Stomach smooth muscle (tissue), 2 donors: Measurements from ENCODE around the gene ERBB4.

Experiments
- H3K27ac ChIP-seq: one replicate; pipeline ENCODE4 v1.7.0; 2013; ENCODE audit warnings: mild to moderate bottlenecking, low read length, inconsistent platforms
- H3K27me3 ChIP-seq, 2 donors: one replicate each; pipeline ENCODE4 v1.7.0; 2013; ENCODE audit warnings: low read length in 2 of 2; ENCODE audit not compliant: insufficient read depth in 2 of 2, control insufficient read depth in 1 of 2
- H3K36me3 ChIP-seq, 2 donors: one replicate each; pipeline ENCODE4 v1.7.0; 2013; ENCODE audit warnings: low read length in 2 of 2; ENCODE audit not compliant: control insufficient read depth in 2 of 2, insufficient read depth in 2 of 2
- H3K4me1 ChIP-seq: one replicate; pipeline ENCODE4 v1.7.0; 2013; ENCODE audit warnings: low read length; ENCODE audit not compliant: control insufficient read depth, insufficient read depth
- H3K4me3 ChIP-seq, 2 donors: one replicate each; pipeline ENCODE4 v1.7.0; 2013; ENCODE audit warnings: low read length in 2 of 2
- H3K9ac ChIP-seq, 2 donors: one replicate each; pipeline ENCODE4 v1.7.0; 2013; ENCODE audit warnings: low read length in 2 of 2, mild to moderate bottlenecking in 1 of 2
- H3K9me3 ChIP-seq, 2 donors: one replicate each; pipeline ENCODE4 v1.7.0; 2013; ENCODE audit warnings: low read length in 2 of 2; ENCODE audit not compliant: control insufficient read depth in 2 of 2
- donor health status: healthy.
- donor health status: Pancreatic carcinoma.

Gene ERBB4

GRCh38 chr2:211985393-211985792 is 553.2 kb downstream of the ERBB4 start:
- Histone ChIP-seq H3K4me1 (no peaks in the 10 kb centered on the region), H3K27me3 (no peaks in the 10 kb centered on the region), H3K4me3 (no peak overlapping the region), H3K27ac (no peak overlapping the region), H3K9ac (no peak overlapping the region), H3K36me3 (no peaks in the 10 kb centered on the region), H3K9me3 (no peaks in the 10 kb centered on the region)

DNA sequence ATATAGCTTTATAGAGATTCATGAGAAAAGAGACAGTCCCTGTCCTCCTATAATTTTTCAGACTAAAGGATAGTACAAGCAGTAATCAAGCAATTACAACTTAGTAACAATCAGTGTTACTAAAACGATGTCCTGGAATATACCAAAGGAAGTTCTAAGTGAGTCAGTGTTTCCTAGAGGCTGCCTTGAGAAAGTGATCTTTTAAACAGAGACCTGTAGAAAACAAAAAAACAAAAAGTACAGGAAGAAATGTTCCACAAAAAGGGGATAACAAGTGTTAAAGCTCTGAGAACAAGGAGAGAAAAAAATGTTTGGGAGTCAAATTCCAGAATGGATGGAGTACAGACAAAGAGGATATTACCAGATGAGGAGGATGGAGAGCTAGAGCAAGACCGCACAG is 556.4 kb downstream of the ERBB4 start:
- Histone ChIP-seq H3K9ac (no peak overlapping the region), H3K27me3 (no peaks in the 10 kb centered on the region), H3K27ac (no peak overlapping the region), H3K4me1 (no peaks in the 10 kb centered on the region), H3K36me3 (no peaks in the 10 kb centered on the region), H3K9me3 (no peaks in the 10 kb centered on the region), H3K4me3 (no peak overlapping the region)

DNA sequence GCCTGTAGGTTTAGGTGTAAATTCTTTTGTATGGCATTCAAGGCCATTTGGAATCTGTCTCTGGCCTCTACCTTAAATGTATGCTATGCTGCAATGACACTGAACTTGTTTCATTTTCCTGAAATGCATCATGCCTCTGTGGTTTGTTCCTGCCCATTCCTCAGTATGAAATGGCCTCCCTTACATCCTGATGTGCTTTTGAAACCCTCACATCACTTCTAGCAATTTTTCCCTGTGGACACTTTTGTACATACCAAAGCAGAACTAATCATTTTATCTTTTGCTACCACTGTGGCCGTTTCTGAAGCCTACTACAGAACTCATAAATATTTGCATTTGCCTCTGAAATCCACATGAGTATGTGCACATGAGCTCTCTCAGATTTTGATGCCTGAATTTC is 557.2 kb downstream of the ERBB4 start:
- Histone ChIP-seq H3K4me1 (no peaks in the 10 kb centered on the region), H3K4me3 (no peak overlapping the region), H3K9me3 (no peaks in the 10 kb centered on the region), H3K36me3 (no peaks in the 10 kb centered on the region), H3K9ac (no peak overlapping the region), H3K27me3 (no peaks in the 10 kb centered on the region), H3K27ac (no peak overlapping the region)

DNA sequence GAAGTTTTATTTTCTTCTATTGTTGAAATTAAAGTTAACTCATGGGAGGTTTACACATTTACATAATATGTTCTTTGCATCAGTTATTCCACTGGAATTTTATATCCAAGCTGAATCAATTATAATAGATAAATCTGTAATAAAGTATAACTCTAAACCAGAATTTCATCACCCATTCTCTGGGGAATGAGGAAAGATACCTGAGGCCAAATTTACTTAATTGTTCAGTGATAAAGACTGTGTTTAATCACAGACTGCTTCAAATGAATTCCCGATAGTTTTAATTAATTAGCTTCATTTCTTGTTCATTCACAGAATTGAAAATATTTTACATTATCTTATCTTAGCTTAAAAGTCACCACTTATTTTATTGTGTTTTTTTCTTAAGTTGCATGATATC is 562.5 kb downstream of the ERBB4 start:
- Histone ChIP-seq H3K4me3 (no peak overlapping the region), H3K36me3 (no peaks in the 10 kb centered on the region), H3K27ac (no peak overlapping the region), H3K27me3 (no peaks in the 10 kb centered on the region), H3K9me3 (no peaks in the 10 kb centered on the region), H3K9ac (no peak overlapping the region), H3K4me1 (no peaks in the 10 kb centered on the region)

GRCh38 chr2:211967234-211967633 is 571.4 kb downstream of the ERBB4 start:
- Histone ChIP-seq H3K4me3 (no peak overlapping the region), H3K27me3 (no peaks in the 10 kb centered on the region), H3K9ac (no peak overlapping the region), H3K9me3 (peaks cover 0 to 3% of the 10 kb centered on the region in 2 donors), H3K4me1 (no peaks in the 10 kb centered on the region), H3K27ac (no peak overlapping the region), H3K36me3 (no peaks in the 10 kb centered on the region)

- no peak overlapping the region for H3K27ac ChIP-seq
- no peaks in the 10 kb centered on the region for H3K27me3 ChIP-seq
- H3K36me3 ChIP-seq = no peaks in the 10 kb centered on the region
- no peaks in the 10 kb centered on the region for H3K4me1 ChIP-seq
- H3K9ac ChIP-seq = no peak overlapping the region
- H3K9me3 ChIP-seq = no peaks in the 10 kb centered on the region
- no peak overlapping the region for H3K4me3 ChIP-seq
These were observed 574.6 kb downstream of the ERBB4 start for GRCh38 chr2:211963969-211964368.

DNA sequence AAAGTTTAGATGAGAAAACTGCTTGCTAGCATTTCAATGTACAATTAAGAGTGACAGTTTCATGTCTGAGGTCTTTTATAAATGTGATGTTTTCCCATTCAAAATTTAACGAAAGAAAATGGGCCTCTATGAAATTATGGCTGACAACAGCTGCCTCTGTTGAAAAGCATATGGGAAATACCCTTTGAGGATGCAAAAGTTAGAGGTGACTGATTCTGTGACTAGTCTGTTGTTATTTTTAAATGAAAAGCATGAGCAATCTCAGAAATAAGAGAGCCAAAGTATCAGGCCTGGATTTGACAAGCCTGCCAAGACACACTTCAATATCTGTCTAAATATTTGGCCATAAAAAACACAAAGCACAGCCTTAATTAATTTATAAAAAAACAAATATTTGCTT is 580.8 kb downstream of the ERBB4 start:
- H3K4me3 ChIP-seq = no peak overlapping the region
- no peaks in the 10 kb centered on the region for H3K4me1 ChIP-seq
- H3K27ac ChIP-seq = no peak overlapping the region
- no peaks in the 10 kb centered on the region for H3K27me3 ChIP-seq
- H3K9ac ChIP-seq = no peak overlapping the region
- H3K36me3 ChIP-seq = no peaks in the 10 kb centered on the region
- H3K9me3 ChIP-seq = no peaks in the 10 kb centered on the region

- H3K36me3 ChIP-seq = no peaks in the 10 kb centered on the region
- no peaks in the 10 kb centered on the region for H3K4me1 ChIP-seq
- H3K4me3 ChIP-seq = no peak overlapping the region
- H3K9me3 ChIP-seq = no peaks in the 10 kb centered on the region
- no peaks in the 10 kb centered on the region for H3K27me3 ChIP-seq
- no peak overlapping the region for H3K9ac ChIP-seq
- no peak overlapping the region for H3K27ac ChIP-seq
These were observed 583.0 kb downstream of the ERBB4 start for GRCh38 chr2:211955648-211956047.

DNA sequence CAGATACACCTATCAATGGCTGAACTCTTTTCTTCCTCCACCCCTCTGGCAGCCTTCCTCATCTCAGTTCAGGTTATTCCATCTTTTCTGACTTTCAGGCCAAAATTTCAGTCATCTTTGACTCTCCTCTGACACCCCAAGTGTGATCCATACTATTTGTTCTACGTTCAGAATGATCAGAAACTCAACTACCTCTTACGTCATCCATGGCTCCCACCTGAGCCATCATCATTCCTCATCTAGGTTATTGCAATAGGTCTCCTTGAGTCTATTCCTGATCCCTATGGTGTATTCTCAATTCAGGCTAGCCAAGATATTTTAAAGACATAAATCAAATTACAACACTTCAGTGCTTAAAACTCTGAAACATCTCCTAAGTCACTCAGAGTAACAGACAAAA is 589.7 kb downstream of the ERBB4 start:
- no peak overlapping the region for H3K9ac ChIP-seq
- no peaks in the 10 kb centered on the region for H3K4me1 ChIP-seq
- no peak overlapping the region for H3K4me3 ChIP-seq
- no peaks in the 10 kb centered on the region for H3K27me3 ChIP-seq
- no peaks in the 10 kb centered on the region for H3K36me3 ChIP-seq
- no peaks in the 10 kb centered on the region for H3K9me3 ChIP-seq
- no peak overlapping the region for H3K27ac ChIP-seq

DNA sequence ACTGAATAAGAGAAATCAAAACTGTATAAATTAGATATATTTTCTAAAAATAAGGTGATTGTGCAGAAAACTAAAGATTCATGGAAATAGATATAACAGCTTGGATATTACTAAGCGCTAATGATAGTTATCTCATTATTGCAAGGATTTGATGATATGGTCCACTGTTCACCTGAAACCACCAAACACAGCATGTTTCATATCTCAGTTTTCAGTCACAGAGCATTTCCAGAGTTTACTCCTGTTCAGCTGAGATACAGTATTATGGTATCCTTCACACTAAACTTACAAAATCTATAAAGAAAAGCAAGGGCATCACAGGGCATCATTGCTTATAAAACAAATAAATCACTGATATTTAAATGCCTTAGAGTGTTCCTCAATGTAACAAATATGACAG is 591.6 kb downstream of the ERBB4 start:
- H3K4me1 ChIP-seq = no peaks in the 10 kb centered on the region
- no peak overlapping the region for H3K27ac ChIP-seq
- no peaks in the 10 kb centered on the region for H3K9me3 ChIP-seq
- H3K4me3 ChIP-seq = no peak overlapping the region
- H3K27me3 ChIP-seq = no peaks in the 10 kb centered on the region
- H3K9ac ChIP-seq = no peak overlapping the region
- no peaks in the 10 kb centered on the region for H3K36me3 ChIP-seq

DNA sequence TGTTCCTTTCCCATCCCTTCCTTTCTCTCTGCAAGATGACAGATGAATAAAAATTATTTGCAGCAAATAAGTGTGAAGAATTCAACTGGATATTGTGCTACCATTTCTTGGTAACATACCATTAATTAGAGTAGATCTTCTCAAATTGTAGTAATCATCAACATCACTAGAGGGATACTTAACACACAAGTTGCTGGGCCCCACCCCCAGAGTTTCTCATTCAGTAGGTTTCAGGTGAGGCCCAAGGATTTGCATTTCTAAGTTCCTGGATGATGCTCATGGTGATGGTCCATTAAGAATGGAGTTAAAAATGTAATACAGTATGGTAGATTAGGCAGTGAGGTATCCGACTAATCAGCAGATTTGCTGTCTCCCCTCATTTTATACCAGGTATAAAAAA is 594.0 kb downstream of the ERBB4 start:
- no peaks in the 10 kb centered on the region for H3K9me3 ChIP-seq
- H3K27me3 ChIP-seq = no peaks in the 10 kb centered on the region
- H3K4me1 ChIP-seq = no peaks in the 10 kb centered on the region
- H3K36me3 ChIP-seq = no peaks in the 10 kb centered on the region
- no peak overlapping the region for H3K27ac ChIP-seq
- no peak overlapping the region for H3K9ac ChIP-seq
- H3K4me3 ChIP-seq = no peak overlapping the region

- Histone ChIP-seq H3K9me3 (no peaks in the 10 kb centered on the region), H3K4me1 (no peaks in the 10 kb centered on the region), H3K4me3 (no peak overlapping the region), H3K27ac (no peak overlapping the region), H3K9ac (no peak overlapping the region), H3K36me3 (no peaks in the 10 kb centered on the region), H3K27me3 (no peaks in the 10 kb centered on the region)
These were observed 596.4 kb downstream of the ERBB4 start for GRCh38 chr2:211942153-211942552.
